HG03159 (cell line): ENCODE data around the gene NEDD4L.

Source experiments
- ATAC-seq: cut with Tn5 transposase; IDR thresholded peaks from one replicate; pipeline ENCODE4 v1.9.1; 2021; ENCODE audit warnings: mild to moderate bottlenecking, moderate library complexity; ENCODE audit not compliant: unreplicated experiment

NEDD4L gene

DNA sequence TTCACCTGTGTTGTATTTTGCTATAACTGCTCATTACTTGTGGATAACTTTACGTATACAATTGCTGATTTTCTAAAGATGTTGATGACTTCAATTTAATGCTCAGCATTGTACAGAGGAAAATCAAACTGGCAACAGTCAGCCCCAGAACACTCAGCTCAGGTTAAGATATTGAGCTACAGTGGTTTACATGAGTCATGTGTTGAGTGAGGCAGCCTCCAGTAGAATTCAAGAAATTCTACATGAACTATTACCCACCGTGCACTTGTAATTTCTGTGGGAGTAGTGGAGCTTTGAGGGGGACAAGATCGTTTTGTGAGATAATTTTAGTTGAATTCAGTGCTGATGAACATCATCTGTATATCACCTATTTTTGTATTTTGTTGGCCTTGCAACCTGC, 292.6 kb downstream of the NEDD4L start:
- no peak for ATAC-seq

DNA sequence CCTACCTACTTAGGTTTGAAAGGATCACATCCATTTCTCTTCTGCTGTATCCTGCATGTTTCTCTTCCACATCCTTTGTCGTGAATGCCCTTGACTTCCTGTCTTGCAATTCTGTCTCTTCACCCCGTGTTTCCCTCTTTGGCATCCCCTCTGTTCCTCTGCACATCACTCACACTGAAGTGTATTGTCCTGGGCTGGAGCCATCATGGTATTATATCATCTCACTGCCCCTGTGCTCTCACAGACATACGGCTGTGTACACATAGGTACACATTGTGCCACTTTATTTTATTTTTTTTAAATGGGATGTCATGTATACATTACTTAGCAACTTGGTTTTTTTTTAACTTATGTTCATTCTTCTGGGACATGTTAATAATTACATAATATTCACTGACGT, 293.3 kb downstream of the NEDD4L start:
- ATAC-seq = no peak

DNA sequence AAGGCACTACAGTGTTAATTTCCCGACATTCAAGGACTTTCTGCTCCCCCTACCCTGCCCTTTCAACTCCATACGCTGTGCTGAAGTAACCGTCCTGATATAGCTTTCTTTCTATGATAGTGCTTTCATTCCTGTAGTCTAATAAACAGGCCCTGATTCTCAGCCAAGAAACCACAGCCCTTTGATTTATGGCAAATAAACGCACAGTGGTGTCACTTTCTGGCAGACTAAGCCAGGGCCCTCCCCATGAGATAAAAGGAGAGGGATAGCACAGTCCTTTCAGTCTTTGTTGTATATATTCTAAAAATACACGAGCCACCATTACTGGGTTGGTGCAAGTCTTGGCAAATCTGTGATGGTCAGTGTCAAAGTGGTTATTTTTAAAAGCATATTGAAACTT, 293.7 kb downstream of the NEDD4L start:
- no peak for ATAC-seq

DNA sequence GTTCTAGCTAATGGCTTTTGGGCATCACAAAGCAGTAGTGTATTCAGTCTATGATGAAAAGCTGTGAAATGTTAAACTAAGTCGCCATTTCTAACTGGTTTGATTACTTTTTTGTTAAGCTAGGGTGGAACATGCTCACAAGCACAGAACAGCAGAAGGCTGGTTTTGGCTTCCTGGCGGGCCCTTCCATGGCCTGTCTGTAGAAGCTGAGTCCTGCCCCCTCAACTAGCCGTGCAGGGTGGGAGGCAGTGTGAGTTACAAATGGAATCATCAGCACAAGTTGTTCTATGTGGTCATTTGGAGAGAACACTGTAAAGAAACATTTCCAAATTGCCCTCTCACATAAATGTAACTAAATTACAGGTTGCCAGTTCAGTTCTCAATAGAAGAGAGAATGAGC, 294.1 kb downstream of the NEDD4L start:
- ATAC-seq = no peak

DNA sequence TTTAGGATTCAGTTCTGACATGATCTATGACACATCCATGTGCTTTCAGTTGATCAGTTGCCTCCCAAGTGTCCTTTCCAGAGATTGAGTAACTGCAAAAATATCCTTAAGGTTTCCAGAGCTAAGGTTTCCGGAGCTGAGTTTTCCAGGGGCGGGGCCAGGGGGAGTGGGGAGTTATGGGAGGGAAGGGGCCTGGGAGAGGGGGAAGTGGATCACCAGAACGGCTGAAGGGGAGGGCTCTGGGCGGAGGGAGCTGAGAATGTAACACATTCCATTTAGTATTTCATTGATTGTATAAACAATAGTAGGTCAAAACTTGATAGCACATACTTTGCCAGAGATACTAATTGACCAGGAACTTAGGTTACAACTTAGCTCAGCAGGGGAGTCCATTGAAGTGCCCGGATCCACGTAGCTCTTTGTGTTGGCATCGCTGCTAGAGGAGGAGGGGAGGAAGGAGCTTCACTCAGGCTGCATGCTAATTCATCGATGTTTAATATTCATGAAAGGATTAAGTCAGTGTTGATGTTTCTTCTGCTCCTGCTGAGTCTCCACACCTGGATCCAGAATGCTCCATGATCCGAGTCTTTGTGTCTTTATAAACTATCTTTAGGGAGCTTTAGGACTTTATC, 295.1 kb downstream of the NEDD4L start:
- ATAC-seq = no peak

DNA sequence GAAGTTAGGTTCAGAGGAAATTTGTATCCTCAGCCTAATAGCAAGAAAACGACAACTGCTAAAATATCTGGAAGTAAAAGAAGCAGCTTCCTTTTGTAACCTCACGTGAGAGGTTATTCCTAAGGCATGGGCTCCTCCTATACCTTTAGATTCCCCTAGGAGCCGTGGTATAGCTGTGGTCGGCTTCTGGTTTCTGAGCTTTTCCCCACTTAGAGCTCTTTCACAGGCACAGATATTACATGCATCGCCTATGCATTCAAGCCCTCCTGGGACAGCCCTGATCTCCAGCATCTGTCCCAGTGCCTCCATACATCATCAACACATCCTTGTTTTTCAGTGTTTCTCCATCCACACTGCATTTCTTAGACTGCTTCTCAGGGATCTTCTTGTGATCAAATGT, 295.9 kb downstream of the NEDD4L start:
- ATAC-seq = no peak

DNA sequence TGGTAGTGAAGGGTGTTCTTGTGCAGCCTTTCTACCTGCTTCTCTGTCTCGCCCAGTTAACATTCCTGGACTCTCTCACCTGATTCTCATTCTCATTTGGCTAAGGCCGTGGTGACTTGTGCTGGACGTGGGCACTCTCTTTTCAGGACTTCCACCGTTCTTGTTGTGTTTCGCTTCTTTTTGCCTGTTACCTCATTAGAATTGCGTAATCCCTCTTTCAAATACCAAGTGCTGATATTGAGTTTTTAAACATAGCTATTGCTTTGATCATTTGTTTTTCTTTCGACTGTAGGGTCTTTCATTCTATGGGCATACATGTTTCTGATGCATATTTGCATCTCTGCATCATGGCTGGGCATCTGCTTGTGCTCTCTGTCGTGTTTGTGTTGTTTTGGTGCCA, 297.9 kb downstream of the NEDD4L start:
- no peak for ATAC-seq

DNA sequence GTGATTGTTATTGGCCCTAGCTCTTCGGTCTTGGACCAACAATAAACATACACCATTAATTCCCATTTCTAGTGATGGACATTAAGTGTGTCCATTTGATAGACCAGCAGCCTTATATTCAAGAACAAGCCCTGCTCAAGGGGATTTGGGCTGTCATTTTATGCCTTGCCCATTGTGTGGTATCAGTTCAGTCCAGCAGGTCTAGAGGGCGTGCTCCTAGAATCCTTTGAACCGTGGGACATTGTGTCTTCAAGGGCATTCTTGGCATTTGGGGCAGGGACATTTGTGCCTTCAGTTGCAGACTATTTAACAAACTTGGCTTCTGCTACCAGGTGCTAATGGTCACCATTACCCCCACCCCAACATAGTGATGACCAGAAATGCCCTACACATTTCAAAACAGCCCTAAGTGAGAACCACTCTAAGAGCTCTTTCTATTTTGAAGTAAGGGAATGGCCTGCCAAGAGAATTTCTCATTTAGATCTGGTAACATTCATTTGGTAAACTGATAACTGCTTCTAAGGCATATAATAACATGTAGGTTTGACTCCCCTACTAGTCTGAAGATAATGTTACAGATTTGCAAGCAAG, 300.1 kb downstream of the NEDD4L start:
- ATAC-seq = no peak

DNA sequence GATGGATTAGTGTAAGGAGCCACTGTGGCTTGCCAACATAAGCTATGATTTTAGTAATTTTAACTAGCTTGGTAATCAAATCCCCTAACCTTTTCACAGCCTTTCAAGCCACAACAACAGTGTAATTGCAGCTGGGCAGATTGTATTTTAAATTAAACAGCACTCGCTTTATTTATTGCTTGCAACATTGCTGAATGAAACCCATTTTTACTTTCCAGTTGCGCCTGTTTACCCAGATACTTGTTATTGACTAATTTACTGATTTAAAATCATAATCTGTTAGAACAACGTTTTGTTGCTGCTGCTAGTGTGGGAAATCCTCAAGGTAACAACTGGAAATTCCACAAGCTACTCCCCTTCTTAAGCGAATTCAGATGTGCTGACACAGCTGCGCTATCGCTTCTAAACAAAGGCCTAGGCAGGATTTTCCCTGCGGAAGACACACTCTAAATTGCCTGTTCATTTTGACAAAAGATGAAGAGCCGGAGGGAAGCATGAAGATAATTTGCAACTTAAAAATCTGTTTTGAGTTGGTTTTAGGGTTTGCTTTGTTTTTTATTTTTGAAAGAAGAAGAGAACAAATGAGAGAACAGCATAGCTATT, 300.9 kb downstream of the NEDD4L start:
- ATAC-seq = no peak

DNA sequence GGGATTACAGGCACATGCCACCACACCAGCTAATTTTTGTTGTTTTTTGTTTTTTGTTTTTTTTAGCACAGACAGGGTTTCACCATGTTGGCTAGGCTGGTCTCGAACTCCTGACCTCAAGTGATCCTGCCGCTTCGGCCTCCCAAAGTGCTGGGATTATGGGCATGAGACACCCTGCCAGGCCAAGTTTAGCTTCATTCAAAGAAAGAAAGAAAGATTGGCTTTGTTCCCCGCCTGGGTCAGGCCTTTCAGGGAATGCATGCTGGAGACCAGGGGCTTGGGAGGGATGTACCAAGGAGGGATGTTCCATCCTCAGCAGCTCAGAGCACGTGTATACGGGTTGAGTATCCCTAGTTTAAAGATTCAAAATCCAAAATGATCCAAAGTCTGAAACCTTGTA, 301.8 kb downstream of the NEDD4L start:
- no peak for ATAC-seq

DNA sequence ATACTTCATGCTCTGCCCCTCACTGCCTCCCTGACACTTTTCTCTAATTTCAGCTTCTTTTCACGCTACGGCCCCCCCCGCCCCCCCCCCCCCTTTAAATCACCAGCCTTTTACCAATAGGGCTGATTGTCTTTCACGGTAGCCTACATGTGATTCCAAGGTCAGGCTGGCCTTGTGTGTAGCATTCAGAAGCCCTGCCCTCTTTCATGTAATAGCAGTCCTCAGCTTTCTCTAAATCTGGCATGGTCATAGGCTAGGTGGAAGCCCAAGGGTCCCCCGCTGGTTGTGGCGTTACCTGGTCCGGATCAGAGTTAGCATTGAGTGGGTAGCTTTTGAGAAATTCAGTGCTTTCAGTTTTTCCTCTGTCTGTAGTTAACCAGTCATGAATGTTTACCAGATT, 303.1 kb downstream of the NEDD4L start:
- ATAC-seq = no peak

DNA sequence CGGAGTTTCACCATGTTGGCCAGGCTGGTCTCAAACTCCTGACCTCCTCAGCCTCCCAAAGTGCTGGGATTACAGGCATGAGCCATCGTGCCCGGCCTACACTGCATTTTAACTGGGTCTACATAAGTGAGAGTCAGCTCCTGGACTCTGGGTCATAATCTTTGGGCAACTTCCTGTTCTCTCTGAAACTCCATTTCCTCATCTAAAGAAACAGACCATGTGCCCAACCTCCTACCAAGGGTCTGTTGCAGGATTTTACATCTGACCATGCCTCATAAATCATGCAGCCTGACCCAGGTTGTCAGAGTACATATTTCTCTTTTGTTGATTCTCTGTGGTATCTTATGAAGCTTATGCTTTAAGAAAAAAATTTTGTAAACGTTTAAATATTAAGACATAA, 304.5 kb downstream of the NEDD4L start:
- no peak for ATAC-seq

DNA sequence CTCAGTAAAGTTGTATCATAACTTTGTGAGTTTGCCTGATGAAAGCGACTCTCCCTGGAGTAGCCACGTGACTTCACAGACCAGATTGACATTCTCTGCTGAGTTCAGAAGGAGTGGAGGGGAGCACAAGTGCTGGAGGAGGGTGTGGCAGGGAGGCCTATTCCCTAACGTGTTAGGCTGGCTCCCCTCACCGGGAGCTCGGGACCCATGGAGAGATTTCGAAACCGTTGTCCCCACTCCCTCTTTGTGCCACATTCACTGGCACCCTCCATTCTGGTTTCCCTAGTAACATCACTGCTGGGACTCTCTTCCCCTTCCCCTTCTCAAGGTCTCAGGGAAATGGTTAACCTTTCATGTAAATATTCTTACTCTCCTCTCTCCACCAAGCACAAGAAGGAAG, 304.9 kb downstream of the NEDD4L start:
- no peak for ATAC-seq

DNA sequence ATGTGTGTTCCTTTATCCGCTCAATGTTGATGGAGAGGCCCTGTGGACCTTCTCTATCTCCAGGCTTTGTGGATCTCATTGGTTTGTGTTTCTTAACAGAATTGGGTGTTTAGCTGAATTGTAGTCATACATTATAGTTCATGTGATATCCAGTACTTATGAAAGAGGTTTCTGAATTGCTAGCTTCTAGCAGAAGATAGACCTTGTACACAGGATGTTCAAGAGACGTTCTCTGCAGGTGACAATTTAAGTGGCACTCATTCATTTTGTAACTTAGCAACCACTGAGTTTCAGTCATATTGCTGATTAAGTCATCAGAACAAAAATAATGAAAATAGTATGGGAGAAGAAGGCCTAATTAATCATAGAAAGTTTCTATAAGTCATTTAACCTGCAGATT, 305.6 kb downstream of the NEDD4L start:
- ATAC-seq = peak; percentile 58

DNA sequence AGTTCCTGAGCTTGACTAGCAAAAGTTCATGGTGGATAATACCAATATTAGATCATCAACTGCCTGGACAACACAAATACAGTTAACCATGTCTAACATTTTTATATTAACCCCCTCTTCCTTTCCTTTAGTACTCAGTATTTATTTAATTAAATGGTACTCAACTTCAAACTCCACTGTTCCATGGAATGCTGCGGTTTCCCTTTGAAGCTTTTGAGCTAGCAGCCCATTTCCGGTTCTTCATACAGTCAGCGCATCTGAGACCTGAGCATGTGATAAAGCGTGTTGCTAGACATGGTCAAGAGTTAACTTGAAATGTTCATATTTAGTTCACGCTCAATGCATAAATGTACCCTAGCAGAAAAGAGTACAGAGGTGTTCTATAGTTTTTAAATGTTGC, 306.5 kb downstream of the NEDD4L start:
- no peak for ATAC-seq

DNA sequence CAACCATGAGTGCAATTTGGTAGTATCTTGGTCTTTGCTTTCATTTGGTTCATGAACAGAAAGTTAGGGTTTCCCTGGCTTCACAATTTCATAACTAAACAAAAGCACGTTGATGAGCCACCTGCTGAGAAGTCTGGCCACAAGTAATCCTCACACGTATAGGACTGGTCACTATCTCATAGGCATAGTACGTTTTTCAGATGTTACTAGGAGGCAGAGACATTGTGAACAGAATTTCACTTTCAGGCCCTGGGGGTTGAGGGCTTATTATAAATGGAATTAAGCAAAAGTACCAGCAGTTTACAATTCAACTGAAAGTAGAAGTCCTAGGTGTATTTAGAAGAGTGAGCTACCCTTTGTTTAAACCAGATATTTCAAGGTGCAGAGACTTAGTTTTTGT, 307.8 kb downstream of the NEDD4L start:
- no peak for ATAC-seq

DNA sequence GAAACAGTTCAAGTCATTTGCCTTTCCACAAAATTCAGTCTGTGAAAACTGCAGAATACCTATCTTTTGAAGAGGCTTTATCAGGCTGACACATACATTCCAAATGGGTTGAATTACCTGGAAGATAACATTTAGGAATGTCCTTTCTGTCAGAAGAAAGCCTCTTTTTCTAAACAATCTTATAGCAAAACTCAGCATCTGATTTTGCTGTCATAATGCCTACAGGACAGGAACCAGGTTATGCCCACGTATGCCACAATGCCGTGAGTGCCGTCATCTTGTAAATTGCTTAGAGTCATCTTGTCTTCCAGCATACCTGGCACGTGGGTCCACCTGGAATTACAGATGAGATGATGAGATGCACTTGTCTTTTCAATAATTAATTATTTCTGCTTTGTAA, 309.6 kb downstream of the NEDD4L start:
- ATAC-seq = no peak

DNA sequence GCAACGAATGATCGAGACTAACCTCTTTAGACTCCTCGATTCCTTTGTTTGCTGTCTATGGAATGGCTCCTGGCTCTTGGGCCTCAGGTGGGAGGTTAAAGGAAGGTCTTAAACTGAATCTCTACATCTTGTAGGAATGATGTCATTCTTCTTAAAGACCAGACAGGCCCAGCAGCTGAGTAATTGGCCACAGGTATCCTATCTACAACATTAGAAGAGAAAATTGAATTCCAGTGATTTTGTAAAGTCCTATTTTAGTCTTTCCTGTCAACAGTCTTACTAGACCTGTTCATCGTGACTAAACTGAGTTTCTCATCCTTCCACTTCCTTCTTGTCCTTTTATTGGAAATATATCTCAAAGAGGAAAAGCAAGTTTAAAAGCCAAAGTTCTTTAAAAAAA, 310.0 kb downstream of the NEDD4L start:
- no peak for ATAC-seq

DNA sequence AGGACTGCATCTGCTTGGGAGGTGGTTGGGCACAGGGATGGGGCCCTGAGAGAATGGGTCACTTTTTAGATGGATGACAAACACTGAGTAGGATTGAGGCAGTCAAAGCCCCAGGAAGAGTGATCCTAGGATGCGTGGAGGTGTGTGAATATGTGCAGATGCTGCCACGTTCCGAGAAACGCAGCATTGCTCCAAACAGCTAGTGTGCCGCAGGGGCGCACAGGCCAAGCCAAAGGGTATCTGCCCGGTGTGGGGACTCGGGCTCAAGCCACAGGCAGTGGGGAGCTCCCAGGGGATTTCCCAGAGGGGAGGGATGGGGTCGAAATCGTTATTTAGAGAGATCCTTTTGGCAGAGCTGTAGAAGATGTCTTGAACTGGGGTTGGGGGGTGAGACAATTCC, 310.8 kb downstream of the NEDD4L start:
- ATAC-seq = no peak

DNA sequence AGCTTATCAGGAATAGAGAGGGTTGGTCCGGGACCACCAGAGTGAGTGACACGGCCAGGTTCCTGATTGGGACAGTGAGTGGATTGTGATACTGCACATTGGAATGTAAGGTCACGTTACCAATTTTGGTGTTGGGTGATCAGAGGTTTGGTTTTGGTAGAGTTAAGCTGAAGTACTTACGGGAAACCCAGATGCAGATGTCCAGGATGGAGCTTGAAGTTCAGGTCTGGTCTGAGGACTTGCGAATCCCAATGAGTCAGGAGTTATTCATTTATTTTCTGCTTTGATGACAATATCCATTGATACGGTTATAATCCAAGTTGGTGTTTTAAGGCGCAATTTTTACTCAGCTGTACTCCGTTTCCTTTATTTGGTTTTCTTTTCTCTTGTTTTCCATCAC, 311.2 kb downstream of the NEDD4L start:
- no peak for ATAC-seq

DNA sequence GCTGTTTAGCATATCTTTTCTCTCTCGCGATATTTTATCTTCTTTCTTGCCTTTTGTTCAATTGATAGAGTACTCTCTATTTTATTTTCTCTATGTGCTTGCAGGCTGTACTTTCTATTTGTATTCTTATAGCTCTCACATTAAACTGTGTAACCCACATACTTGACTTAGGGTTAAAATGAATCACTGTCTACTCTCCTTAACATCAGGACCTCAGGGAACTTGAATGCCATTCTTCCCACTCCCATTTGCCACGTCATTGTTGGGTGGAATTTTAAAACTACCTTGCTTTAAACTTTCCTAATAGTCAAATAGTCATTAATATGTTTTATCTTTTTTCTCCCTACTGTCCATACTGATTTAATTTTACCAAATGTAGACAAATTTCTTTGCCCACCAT, 315.2 kb downstream of the NEDD4L start:
- ATAC-seq = no peak

DNA sequence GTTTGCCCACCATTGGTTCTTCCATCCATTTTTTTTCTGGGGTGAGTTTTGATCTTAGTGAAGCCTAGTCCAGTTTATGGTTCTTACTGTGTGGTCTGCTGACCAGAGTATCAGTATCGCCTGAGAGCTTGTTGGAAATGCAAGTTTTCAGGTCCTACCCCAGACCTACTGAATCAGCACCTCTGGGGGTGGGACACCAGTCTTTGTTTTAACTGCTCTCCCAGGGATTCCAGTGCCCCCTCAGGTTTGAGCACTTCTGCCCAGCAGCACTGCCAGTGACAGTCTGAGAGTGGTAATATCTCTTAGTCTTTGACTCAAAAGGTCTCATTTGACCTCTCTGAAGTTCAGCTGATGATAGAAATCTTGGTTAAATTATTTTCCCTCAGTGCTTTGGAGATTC, 315.6 kb downstream of the NEDD4L start:
- no peak for ATAC-seq

DNA sequence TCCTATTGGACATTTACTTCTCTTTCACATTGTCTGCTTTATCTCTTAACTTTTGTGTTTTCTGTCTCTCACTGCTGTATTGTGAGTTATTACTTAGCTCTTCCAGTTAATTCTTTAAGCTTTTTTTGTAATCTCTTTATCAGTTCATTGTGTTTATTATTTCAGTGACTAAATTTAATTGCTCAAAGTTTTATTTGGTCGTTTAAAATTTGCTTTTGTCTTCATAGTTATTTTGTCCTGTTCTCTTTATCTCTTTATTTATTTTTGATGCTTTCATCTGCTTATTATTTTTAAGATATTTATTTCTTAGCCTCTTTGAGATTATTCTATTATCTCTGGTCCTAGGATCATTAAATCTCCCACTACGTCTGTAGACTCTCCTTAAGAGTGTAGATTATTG, 316.3 kb downstream of the NEDD4L start:
- no peak for ATAC-seq
